Hematopoietic multipotent progenitor cell (in vitro differentiated cells): Measurements from ENCODE around the gene TTC39B. TPM values are rescaled to one million over a fixed set of nuclear protein-coding genes. Genes with fewer than 3 reads are reported as not detected.
A peak's percentile ranks its signal among the peaks of the same experiment; 100 is the strongest.

Experiments used
- DNase-seq, 3 donors: peaks; one replicate each; pipeline ENCODE4 v3.0.0-alpha.2; 2011 to 2015; ENCODE audit warnings: low read depth in 2 of 3, low spot score in 2 of 3
- total RNA-seq: library from RNA; depleted of rRNA; stranded (reverse); fragments of >200 nt; gene quantifications from one replicate; pipeline ENCODE4 v1.2.3, GENCODE V29; 2012

The TTC39B gene
- total RNA-seq, 1 donor = 6.2 TPM

- DNase-seq = no peak
Observed at GRCh38 chr9:15187589-15187988, 119.4 kb downstream of the TTC39B start.

GRCh38 chr9:15182730-15183129 is 124.3 kb downstream of the TTC39B start:
- no peak for DNase-seq

- no peak for DNase-seq
Observed at GRCh38 chr9:15182101-15182551, 124.9 kb downstream of the TTC39B start.

GRCh38 chr9:15180124-15180523 is 126.9 kb downstream of the TTC39B start:
- no peak for DNase-seq

- no peak for DNase-seq
Observed at GRCh38 chr9:15178631-15179030, 128.4 kb downstream of the TTC39B start.

- DNase-seq = no peak
Observed at GRCh38 chr9:15176836-15177235, 130.2 kb downstream of the TTC39B start.

GRCh38 chr9:15163931-15164330 is 143.1 kb downstream of the TTC39B start:
- no peak for DNase-seq

- no peak for DNase-seq
Observed at GRCh38 chr9:15161753-15162152, 145.3 kb downstream of the TTC39B start.

GRCh38 chr9:15160673-15161072 is 146.3 kb downstream of the TTC39B start:
- DNase-seq = no peak

GRCh38 chr9:15158064-15158463 is 149.0 kb downstream of the TTC39B start:
- DNase-seq = no peak

GRCh38 chr9:15157381-15157780 is 149.6 kb downstream of the TTC39B start:
- DNase-seq = no peak

- DNase-seq = no peak
Observed at GRCh38 chr9:15156241-15156640, 150.8 kb downstream of the TTC39B start.

GRCh38 chr9:15155826-15156225 is 151.2 kb downstream of the TTC39B start:
- DNase-seq = no peak

- DNase-seq = no peak
Observed at GRCh38 chr9:15155323-15155722, 151.7 kb downstream of the TTC39B start.

- DNase-seq = no peak
Observed at GRCh38 chr9:15154677-15155076, 152.3 kb downstream of the TTC39B start.

- no peak for DNase-seq
Observed at GRCh38 chr9:15153961-15154360, 153.1 kb downstream of the TTC39B start.

- no peak for DNase-seq
Observed at GRCh38 chr9:15150939-15151338, 156.1 kb downstream of the TTC39B start.

- no peak for DNase-seq
Observed at GRCh38 chr9:15149450-15149849, 157.6 kb downstream of the TTC39B start.

- peak in 1 of 3 donors; percentile 21 for DNase-seq
Observed at GRCh38 chr9:15146268-15146700, 160.7 kb downstream of the TTC39B start.

GRCh38 chr9:15144622-15145061 is 162.4 kb downstream of the TTC39B start:
- no peak for DNase-seq

GRCh38 chr9:15142878-15143534 is 164.0 kb downstream of the TTC39B start:
- DNase-seq = peak in 2 of 3 donors; percentile 31 to 57

- no peak for DNase-seq
Observed at GRCh38 chr9:15140051-15140450, 167.0 kb downstream of the TTC39B start.

GRCh38 chr9:15139469-15139868 is 167.5 kb downstream of the TTC39B start:
- no peak for DNase-seq
